ENCODE results near the gene STX1A.

DNA sequence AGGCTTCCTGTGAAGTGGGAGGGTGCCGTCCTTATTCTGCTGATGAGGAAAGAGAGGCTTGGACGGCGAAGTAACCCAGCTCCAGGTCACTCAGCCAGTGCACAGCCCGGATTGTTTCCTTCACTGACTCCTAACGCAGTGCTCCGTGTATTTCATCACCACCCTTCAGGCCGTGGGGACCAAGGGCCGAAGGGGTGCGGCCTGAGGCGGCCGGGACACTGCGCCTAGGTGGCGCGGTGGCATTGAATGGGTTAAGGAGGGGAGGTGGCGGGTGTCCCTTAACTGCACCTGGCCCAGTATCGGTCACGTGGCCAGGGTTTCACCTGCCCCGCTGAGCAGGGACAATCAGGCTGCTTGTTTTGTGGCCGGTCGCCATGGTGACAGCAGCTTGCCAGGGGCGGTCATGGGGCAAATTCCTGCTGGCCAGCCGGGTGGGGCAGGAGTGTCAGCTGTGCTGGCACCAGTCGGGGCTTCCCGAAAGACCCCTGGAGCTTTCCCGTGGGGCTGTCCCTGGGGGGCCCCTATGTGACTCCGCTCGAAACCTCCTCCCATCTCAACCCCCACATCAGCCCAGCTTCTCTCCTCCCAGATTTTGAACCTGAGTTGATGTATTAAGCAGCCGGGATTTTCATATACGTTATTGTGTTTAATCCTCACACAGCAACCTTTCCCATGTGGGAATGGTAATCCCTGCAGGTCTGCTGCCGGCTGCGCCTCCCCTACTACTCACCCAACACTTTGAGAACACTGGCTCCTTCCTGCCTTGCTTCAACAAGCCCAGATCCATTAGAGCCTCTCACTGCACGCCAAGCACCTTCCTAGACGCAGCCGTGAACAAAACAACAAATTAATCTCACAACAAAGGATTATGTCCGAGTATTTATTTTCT is 23.5 kb upstream of the STX1A start:
- TF ChIP-seq ZNF70 (CRISPR knock-in tag; IDR thresholded peaks at IDR 0.05) (no peak), TCF4 (CRISPR knock-in tag; IDR thresholded peaks at IDR 0.05; ENCODE audit: borderline replicate concordance) (no peak)

Data from SK-N-SH treated with all-trans-retinoic acid at 6 μM for 48 hours (cell line).